K562 (cell line): Measurements from ENCODE around the gene THAP4. TPM values are rescaled to one million over a fixed set of nuclear protein-coding genes. Genes with fewer than 3 reads are reported as not detected.

Experiments used
- ATAC-seq: fragments of 200-7000 bp; cut with Tn5 transposase; 3 replicates; pipeline ENCODE4 v1.9.1; 2020; ENCODE audit warnings: moderate library complexity
- BruUV-seq: library from RNA; stranded (reverse); fragments of 400-500 nt; replicated peaks from 2 replicates; lab custom pipeline; 2021; lab: Mats Ljungman, UMichigan
- CTCF ChIA-PET: fragments of 300-600 bp; formaldehyde crosslinking; extraction: SDS; loops from one replicate; lab custom pipeline; 2021; ENCODE audit warnings: low intra/inter-chr PET ratio; lab: Yijun Ruan, JAX
- POLR2A ChIA-PET: fragments of 300-600, 350-650 bp; sonication (Branson Sonifier 250); formaldehyde crosslinking; extraction: SDS; loops from one replicate; lab custom pipeline; 2021; ENCODE audit warnings: antibody characterized with exemption, inconsistent platforms; lab: Yijun Ruan, JAX
- DNase-seq, 4 experiments: peaks; one replicate each; pipeline versions ENCODE4 v3.0.0 to v3.0.0-alpha.2; 2011 to 2018; ENCODE audit warnings: low spot score in 3 of 4, mixed read lengths in 3 of 4; ENCODE audit errors: extremely low read depth in 1 of 4
- FAIRE-seq: peaks from 2 replicates; lab custom pipeline; 2011; peaks lifted over from hg19 to GRCh38; lab: Jason Lieb, UNC
- H2AFZ ChIP-seq: 2 replicates; pipeline ENCODE4 v1.6.0; 2011; ENCODE audit warnings: low read depth, low read length, control low read depth, inconsistent platforms
- H3K27ac ChIP-seq: fragments of 200-600 bp; 3 replicates; pipeline ENCODE4 v1.8.0; 2011; ENCODE audit warnings: low read depth, mild to moderate bottlenecking, control low read depth, inconsistent platforms, low read length, moderate library complexity, mixed read lengths; ENCODE audit errors: extremely low read depth
- H3K27me3 ChIP-seq, 2 experiments: fragments of 300-600 bp in 1 of 2; 2 replicates in 1 of 2; 3 replicates in 1 of 2; pipeline versions ENCODE4 v1.6.0 to v1.8.0; 2011; ENCODE audit warnings: inconsistent platforms in 2 of 2, low read length in 2 of 2, mild to moderate bottlenecking in 1 of 2, mixed read lengths in 1 of 2, moderate library complexity in 1 of 2; ENCODE audit not compliant: control insufficient read depth in 2 of 2, insufficient read depth in 2 of 2
- H3K36me3 ChIP-seq: fragments of 300-600 bp; 3 replicates; pipeline ENCODE4 v1.8.0; 2011; ENCODE audit warnings: mild to moderate bottlenecking, low read length, inconsistent platforms; ENCODE audit not compliant: control insufficient read depth, insufficient read depth
- H3K4me1 ChIP-seq, 2 experiments: fragments of 200-600 bp in 1 of 2; replicated peaks in 1 of 2; 2 replicates in 1 of 2; 3 replicates in 1 of 2; pipeline versions ENCODE4 v1.5.1 to v1.8.0; 2011; ENCODE audit warnings: inconsistent platforms in 2 of 2, low read length in 2 of 2, mild to moderate bottlenecking in 1 of 2, mixed read lengths in 1 of 2, moderate library complexity in 1 of 2; ENCODE audit not compliant: control insufficient read depth in 2 of 2, insufficient read depth in 2 of 2
- H3K4me2 ChIP-seq: 2 replicates; pipeline ENCODE4 v1.6.1; 2011; ENCODE audit warnings: low read length, control low read depth, inconsistent platforms, mixed read lengths; ENCODE audit not compliant: insufficient read depth
- H3K4me3 ChIP-seq: fragments of 200-600 bp; sonication (generic), shearing (Covaris generic); 2 replicates; pipeline ENCODE4 v1.5.1; 2016; ENCODE audit warnings: control low read depth, inconsistent platforms
- H3K79me2 ChIP-seq: fragments of 200-600 bp; 3 replicates; pipeline ENCODE4 v1.8.0; 2011; ENCODE audit warnings: low read length, inconsistent platforms; ENCODE audit not compliant: control insufficient read depth, insufficient read depth
- H3K9ac ChIP-seq, 2 experiments: 2 replicates each; pipeline versions ENCODE4 v1.6.0 to v1.6.1; 2011; ENCODE audit warnings: low read depth in 2 of 2, low read length in 2 of 2, control low read depth in 1 of 2, inconsistent platforms in 1 of 2, mild to moderate bottlenecking in 1 of 2, mixed read lengths in 1 of 2; ENCODE audit not compliant: insufficient read depth in 1 of 2
- H3K9me1 ChIP-seq: one replicate; pipeline ENCODE4 v1.6.0; 2011; ENCODE audit warnings: inconsistent platforms, mild to moderate bottlenecking, low read length, moderate library complexity; ENCODE audit not compliant: control insufficient read depth, insufficient read depth
- H3K9me3 ChIP-seq: replicated peaks from 2 replicates; pipeline ENCODE4 v1.5.1; 2011; ENCODE audit warnings: low read depth, low read length, inconsistent platforms; ENCODE audit not compliant: control insufficient read depth, insufficient read depth
- H4K20me1 ChIP-seq: replicated peaks from 2 replicates; pipeline ENCODE4 v1.6.1; 2011; ENCODE audit warnings: low read length, inconsistent platforms, mixed read lengths; ENCODE audit not compliant: control insufficient read depth, insufficient read depth
- ARHGAP35 ChIP-seq: fragments of 450-650 bp; IDR thresholded peaks from 2 replicates; pipeline ENCODE4 v1.6.1; 2018; ENCODE audit not compliant: partially characterized antibody
- CREM ChIP-seq: IDR thresholded peaks from 2 replicates; pipeline ENCODE4 v1.6.1; 2014; ENCODE audit warnings: antibody characterized with exemption, low read depth
- DEAF1 ChIP-seq: fragments of 450-650 bp; formaldehyde crosslinking; IDR thresholded peaks from 2 replicates; pipeline ENCODE4 v1.4.0; 2020; ENCODE audit warnings: mild to moderate bottlenecking, moderate library complexity
- ESRRA ChIP-seq: fragments of 450-650 bp; IDR thresholded peaks from 2 replicates; pipeline ENCODE4 v1.6.1; 2014; ENCODE audit warnings: low read depth, mild to moderate bottlenecking, moderate library complexity, borderline replicate concordance
- FOXP1 ChIP-seq: sonication (generic); formaldehyde crosslinking; IDR thresholded peaks from 2 replicates; pipeline ENCODE4 v1.8.0; 2022; ENCODE audit warnings: mild to moderate bottlenecking, missing genetic modification reagents
- KLF6 ChIP-seq: fragments of 250-450 bp; sonication (Bioruptor Pico); IDR thresholded peaks from 2 replicates; pipeline ENCODE4 v1.4.0; 2020; ENCODE audit warnings: mild to moderate bottlenecking, moderate library complexity, borderline replicate concordance
- MIER1 ChIP-seq: fragments of 450-650 bp; IDR thresholded peaks from 2 replicates; pipeline ENCODE4 v1.6.1; 2016; ENCODE audit warnings: antibody characterized with exemption, mild to moderate bottlenecking, low read depth
- MXI1 ChIP-seq: IDR thresholded peaks from 2 replicates; pipeline ENCODE4 v1.6.1; 2011; ENCODE audit warnings: low read depth, mild to moderate bottlenecking, improper control_type of control experiment, low read length
- NONO ChIP-seq, 2 experiments: fragments of 200-400 bp in 1 of 2; fragments of 450-650 bp in 1 of 2; formaldehyde crosslinking in 1 of 2; IDR thresholded peaks; 2 replicates each; pipeline ENCODE4 v1.6.1; 2017; ENCODE audit warnings: low read depth in 2 of 2, mild to moderate bottlenecking in 2 of 2, moderate library complexity in 2 of 2, low read length in 1 of 2
- PHTF2 ChIP-seq: fragments of 250-450 bp; sonication (Bioruptor Pico); IDR thresholded peaks from 2 replicates; pipeline ENCODE4 v1.5.0; 2021; ENCODE audit warnings: mild to moderate bottlenecking
- RBM25 ChIP-seq: fragments of 200-400 bp; formaldehyde crosslinking; IDR thresholded peaks from 2 replicates; pipeline ENCODE4 v1.6.1; 2018; ENCODE audit warnings: low read length, low read depth, moderate library complexity; ENCODE audit not compliant: severe bottlenecking
- STAT5B ChIP-seq: fragments of 250-450 bp; sonication (Bioruptor Pico); IDR thresholded peaks from 2 replicates; pipeline ENCODE4 v1.8.0; 2021; ENCODE audit warnings: mild to moderate bottlenecking, inconsistent platforms
- TARDBP ChIP-seq: fragments of 450-650 bp; IDR thresholded peaks from 2 replicates; pipeline ENCODE4 v1.6.1; 2016
- TCF15 ChIP-seq: fragments of 250-450 bp; sonication (Bioruptor Pico); IDR thresholded peaks from 2 replicates; pipeline ENCODE4 v1.8.0; 2022; ENCODE audit warnings: moderate library complexity, mild to moderate bottlenecking, inconsistent platforms
- ZFP36 ChIP-seq: fragments of 150-350 bp; IDR thresholded peaks from 2 replicates; pipeline ENCODE4 v1.6.1; 2018; ENCODE audit warnings: low read length, low read depth; ENCODE audit not compliant: partially characterized antibody
- ZNF511 ChIP-seq: sonication (generic); formaldehyde crosslinking; IDR thresholded peaks from 2 replicates; pipeline ENCODE4 v1.8.0; 2022; ENCODE audit warnings: mild to moderate bottlenecking, missing genetic modification reagents
- ZSCAN32 ChIP-seq: fragments of 450-650 bp; formaldehyde crosslinking; IDR thresholded peaks from 2 replicates; pipeline ENCODE4 v1.4.0; 2020; ENCODE audit warnings: mild to moderate bottlenecking, moderate library complexity
- WGBS: fragments of 100-300 bp; shearing (Covaris generic); methylation state at CpG from one replicate; pipeline ENCODE4 v1.1.6; 2016; ENCODE audit warnings: low coverage, mixed read lengths; ENCODE audit not compliant: insufficient coverage; ENCODE audit errors: missing lambda C conversion rate; 5-methylcytosine and 5-hydroxymethylcytosine counted together
- in situ Hi-C: fragments of 300-500 bp; cut with MboI; formaldehyde crosslinking; loops from 4 replicates; pipeline ENCODE4 v1.15.0; 2018; ENCODE audit warnings: inconsistent platforms, mixed read lengths
- intact Hi-C: fragments of 100-400 bp; cut with micrococcal nuclease; formaldehyde crosslinking; loops from 2 replicates; pipeline ENCODE4 v1.14.2; 2022
- polyA plus RNA-seq, 8 experiments: library from polyadenylated mRNA; depleted of rRNA in 4 of 8; stranded (reverse) in 5 of 8; unstranded in 3 of 8; fragments of >200 nt; fragmentation: Nextera tagmentation in 2 of 8; fragmentation: Illumina TruSeq in 1 of 8; extraction: Ambion mirVana in 2 of 8; extraction: Trizol in 1 of 8; gene quantifications; 2 replicates each; pipeline versions ENCODE4 v1.2.1 to v1.2.3, GENCODE V29; 2011 to 2014; ENCODE audit warnings: inconsistent platforms in 1 of 8, missing spikeins in 1 of 8
- total RNA-seq, 7 experiments: library from RNA; depleted of rRNA in 6 of 7; stranded (reverse); fragments of >200 nt in 6 of 7; fragmentation: Illumina TruSeq in 2 of 7; extraction: Trizol in 2 of 7; gene quantifications; 2 replicates each; pipeline versions ENCODE4 v1.2.1 to v1.2.3, GENCODE V29; 2011 to 2021; ENCODE audit warnings: low replicate concordance in 1 of 7

Gene THAP4
- total and polyA plus RNA-seq, 9 of the 15 experiments (the other 6 are each of a cell fraction or from before 2014, with no cell fraction given), result 8.6 to 60.9 (median 43.9) TPM

GRCh38 chr2:241606186-241606585 lies 30.8 kb downstream of the THAP4 start:
- WGBS, result 90% methylated on average over 2 of the region's 8 CpGs
- CTCF ChIA-PET, result no interaction called here
- POLR2A ChIA-PET, result no interaction called here

GRCh38 chr2:241603686-241604085 lies 33.3 kb downstream of the THAP4 start:
- Histone ChIP-seq H3K9ac (no peak overlapping the region), H4K20me1 (no peaks in the 10 kb centered on the region), H3K36me3 (peaks cover 70% of the 10 kb centered on the region; the same call in 2 of the 3 replicates), H3K4me2 (no peak overlapping the region), H3K79me2 (peaks cover 8% of the 10 kb centered on the region), H3K4me1 (peaks cover 0 to under 1% of the 10 kb centered on the region in 2 experiments; a peak in 1 of 5 replicates), H3K27me3 (no peaks in the 10 kb centered on the region), H2AFZ (no peak overlapping the region), H3K4me3 (no peak overlapping the region), H3K9me1 (no peaks in the 10 kb centered on the region), H3K27ac (no peak overlapping the region), H3K9me3 (no peaks in the 10 kb centered on the region)
- ATAC-seq (no peak), DNase-seq (no peak), FAIRE-seq (no peak)
- no TSS peak for BruUV-seq
- CTCF ChIA-PET, result no interaction called here
- POLR2A ChIA-PET, result no interaction called here
- intact Hi-C loops, result no loop called here
- in situ Hi-C loops, result no loop called here
- WGBS, result 86% methylated on average over 5 of the region's 5 CpGs
- no peak for TF ChIP-seq ZSCAN32 (CRISPR knock-in tag)
- TF ChIP-seq KLF6, result no peak
- TF ChIP-seq NONO (IDR thresholded peaks at IDR 0.05; ENCODE audit: low read depth in 2 of 2, low read length in 1 of 2), result no peak
- no peak for TF ChIP-seq MXI1
- TF ChIP-seq TCF15, result no peak
- no peak for TF ChIP-seq DEAF1 (CRISPR knock-in tag)

More at GRCh38 chr2:241606186-241606585, 30.8 kb downstream of the THAP4 start:
- no peaks in the 10 kb centered on the region for H3K9me3 ChIP-seq
- no peak for TF ChIP-seq ZFP36
- TF ChIP-seq RBM25, result no peak
- TF ChIP-seq ARHGAP35, result no peak
- TF ChIP-seq FOXP1 (CRISPR knock-in tag), result no peak
- TF ChIP-seq TARDBP, result no peak
- no peak for TF ChIP-seq PHTF2 (CRISPR knock-in tag)
- TF ChIP-seq MIER1, result no peak
- no peak for TF ChIP-seq ZNF511
- TF ChIP-seq CREM, result no peak
- no peak for TF ChIP-seq ESRRA
- no peak for TF ChIP-seq STAT5B (CRISPR knock-in tag)
- no peaks in the 10 kb centered on the region for H3K27me3 ChIP-seq
- peaks cover 30% of the 10 kb centered on the region for H3K79me2 ChIP-seq
- H3K9me1 ChIP-seq, result no peaks in the 10 kb centered on the region
- BruUV-seq, result no TSS peak
- H3K9ac ChIP-seq, result no peak overlapping the region
- H2AFZ ChIP-seq, result no peak overlapping the region
- no peak overlapping the region for H3K4me3 ChIP-seq
- no peaks in the 10 kb centered on the region for H4K20me1 ChIP-seq
- H3K4me1 ChIP-seq, result peaks cover 0 to 22% of the 10 kb centered on the region in 2 experiments; a peak in 3 of 5 replicates
- ATAC-seq (no peak), FAIRE-seq (no peak), DNase-seq (no peak)
- H3K36me3 ChIP-seq, result peaks cover 62% of the 10 kb centered on the region; the same call in 2 of the 3 replicates
- intact Hi-C loops (no loop called here), in situ Hi-C loops (no loop called here)
- H3K4me2 ChIP-seq, result no peak overlapping the region
- H3K27ac ChIP-seq, result no peak overlapping the region
